A172 (cell line): ENCODE measurements around the gene TBC1D2B. TPM values are rescaled to one million over a fixed set of nuclear protein-coding genes. Genes with fewer than 3 reads are reported as not detected.

ENCODE experiments used
- DNase-seq: peaks from one replicate; pipeline ENCODE4 v3.0.0-alpha.2; 2015; ENCODE audit warnings: low spot score
- total RNA-seq: library from RNA; depleted of rRNA; stranded (reverse); fragments of >200 nt; shearing (Covaris generic); gene quantifications from 2 replicates; pipeline ENCODE4 v1.2.3, GENCODE V29; 2014

TBC1D2B gene
- total RNA-seq, 1 experiment from 2014 or later: 14.5 TPM

DNA sequence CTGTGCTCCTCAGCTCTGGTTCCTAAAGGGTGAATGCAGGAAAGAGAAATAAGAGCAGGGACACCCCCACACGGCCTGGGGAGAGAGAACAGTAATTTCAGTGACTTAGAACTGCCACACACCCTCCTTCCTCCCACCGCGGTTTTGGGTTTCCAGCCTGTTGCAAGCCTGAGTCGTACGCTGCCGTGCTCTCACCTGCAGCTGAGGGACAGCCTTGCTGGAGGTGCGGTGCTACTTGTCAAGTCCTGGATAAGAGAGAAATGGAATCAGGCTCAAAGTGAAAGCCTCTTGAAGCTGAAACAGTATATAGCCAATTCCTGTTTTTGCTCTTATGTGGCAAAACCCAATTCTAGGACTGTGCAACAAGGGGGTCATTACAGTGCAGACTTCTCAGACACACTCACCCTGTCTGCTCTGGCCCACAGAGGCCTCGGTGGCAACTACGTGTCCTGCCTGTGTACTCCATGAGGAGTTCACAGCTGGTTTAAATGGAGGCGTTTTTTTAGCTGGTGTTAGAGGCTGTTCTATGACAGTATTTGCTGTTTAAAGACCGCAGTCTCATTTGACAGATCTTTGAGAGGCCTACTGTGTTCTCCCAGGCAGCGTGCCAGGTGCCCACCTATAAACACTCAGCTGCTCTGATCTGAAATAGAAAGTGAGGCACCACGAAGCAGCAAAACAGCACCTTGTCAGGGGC is 42.9 kb downstream of the TBC1D2B start:
- no peak for DNase-seq

- no peak for DNase-seq
Measured at GRCh38 chr15:78033864-78034263, 43.6 kb downstream of the TBC1D2B start.

DNA sequence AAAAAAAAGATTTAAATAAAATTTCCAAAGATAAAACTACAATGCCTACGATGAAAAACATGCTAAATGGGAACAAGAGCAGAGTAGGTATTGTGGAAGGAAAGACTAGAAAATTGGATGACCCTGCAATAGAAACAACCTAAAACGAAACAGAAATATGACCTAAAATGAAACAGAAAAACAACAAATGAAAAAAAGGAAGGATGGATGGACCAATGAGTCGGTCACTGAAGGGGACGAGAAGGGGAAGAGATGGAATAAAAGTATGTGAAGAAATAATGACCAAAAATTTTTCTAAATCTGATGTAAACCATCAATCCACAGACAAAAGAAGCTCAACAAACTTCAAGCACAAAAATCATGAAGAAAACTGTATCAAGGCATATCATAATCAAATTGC is 44.8 kb downstream of the TBC1D2B start:
- DNase-seq: no peak

DNA sequence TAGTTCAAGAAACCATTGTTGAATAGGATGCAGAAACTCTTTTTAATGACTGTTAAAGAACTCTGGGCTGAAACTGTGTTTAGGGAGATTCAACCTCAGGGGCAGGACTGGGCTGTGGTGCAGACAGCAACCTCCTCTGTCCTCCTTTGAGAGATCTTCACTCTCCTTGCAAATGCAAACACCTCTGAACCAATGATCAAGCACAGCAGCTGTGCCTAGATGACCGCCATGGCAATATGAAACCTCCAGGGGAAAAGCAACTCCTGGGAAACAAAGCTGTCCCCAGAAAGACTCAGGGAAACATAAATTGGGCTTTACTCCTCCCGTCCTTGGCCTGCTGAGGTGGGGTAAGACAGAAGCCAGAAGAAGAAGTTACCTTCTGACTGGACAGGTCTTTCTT is 52.6 kb downstream of the TBC1D2B start:
- DNase-seq: no peak

GRCh38 chr15:78024519-78024870 is 53.0 kb downstream of the TBC1D2B start:
- no peak for DNase-seq

DNA sequence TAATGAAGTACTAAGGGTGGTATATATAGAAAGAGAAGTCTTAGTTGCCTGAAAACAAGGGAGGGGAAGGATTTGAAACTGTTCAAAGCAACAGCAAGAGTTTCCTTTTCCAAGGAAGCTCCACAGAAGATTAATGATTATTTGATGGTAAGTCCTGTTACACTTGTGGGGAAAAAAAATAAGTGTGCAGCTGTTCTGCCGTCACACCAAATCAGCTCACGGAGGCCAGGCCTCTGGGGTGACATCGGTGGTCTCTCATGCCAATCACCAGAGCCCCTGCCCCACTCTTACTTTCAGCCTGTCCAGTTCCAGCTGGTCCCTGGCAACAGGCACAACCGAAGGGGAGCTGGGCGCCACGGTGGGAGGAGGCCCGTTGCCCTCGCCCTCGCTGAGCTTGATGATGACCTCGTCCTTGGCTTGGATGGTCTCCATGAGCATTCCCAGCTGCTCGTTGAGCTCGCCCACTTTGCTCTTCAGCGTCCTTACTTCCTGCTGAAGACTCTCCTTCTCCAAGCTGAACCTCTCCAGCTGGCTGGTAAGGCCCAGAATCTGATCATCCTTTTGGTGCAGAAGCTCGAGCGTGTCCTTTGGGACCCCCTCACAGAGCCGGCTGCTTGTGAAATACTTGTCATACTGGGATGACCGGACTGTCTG is 53.5 kb downstream of the TBC1D2B start:
- no peak for DNase-seq

- no peak for DNase-seq
Measured at GRCh38 chr15:78023081-78023665, 54.3 kb downstream of the TBC1D2B start.

GRCh38 chr15:78021761-78022160 is 55.8 kb downstream of the TBC1D2B start:
- no peak for DNase-seq

DNA sequence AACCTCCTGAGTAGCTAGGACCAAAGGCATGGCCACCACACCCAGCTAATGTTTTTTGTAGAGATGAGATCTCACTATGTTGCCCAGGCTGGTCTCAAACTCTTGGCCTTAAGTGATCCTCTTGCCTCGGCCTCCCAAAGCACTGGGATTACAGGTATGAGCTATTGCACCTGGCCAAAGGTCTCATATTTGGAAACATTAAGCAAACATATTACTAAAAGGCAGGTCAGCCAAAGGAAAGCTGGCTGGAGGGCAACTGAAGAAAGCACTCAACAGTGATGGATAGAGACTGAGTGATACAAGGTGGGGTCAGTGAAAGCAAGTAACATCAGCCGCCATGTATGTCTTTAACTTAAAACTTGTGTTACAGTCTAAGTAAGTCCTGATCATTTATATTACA is 57.5 kb downstream of the TBC1D2B start:
- no peak for DNase-seq

DNA sequence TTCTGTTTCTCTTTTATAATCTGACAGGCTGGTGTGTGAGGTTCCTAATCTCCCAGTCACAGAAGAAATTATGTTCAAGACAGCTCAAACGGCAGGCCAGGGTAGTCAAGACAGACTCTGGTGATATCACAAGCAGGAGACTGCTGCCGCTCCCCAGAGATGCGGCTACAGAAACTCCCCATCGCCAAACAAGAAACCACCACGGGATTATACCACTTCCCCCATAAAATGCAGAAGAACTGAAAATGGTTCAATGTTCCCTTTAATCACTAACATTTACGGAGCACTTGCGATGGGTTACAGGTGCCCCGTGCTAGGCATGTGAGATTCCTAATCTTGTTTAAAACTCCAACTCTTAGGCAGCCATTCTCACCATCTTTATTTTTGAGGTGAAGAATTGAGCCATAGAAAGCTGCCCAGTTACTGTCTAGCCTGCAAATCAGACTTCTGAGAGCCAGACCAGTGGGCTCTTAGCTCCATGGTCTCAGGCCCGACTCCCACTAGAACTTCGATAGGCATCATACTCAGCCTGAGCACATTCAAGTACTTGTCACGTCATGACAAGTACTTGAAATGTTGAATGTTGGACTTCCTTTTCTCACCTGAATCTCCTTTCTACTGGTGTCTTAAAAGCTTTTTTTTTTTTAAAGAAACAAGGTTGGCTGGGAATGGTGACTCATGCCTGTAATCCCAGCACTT is 58.4 kb downstream of the TBC1D2B start:
- no peak for DNase-seq

DNA sequence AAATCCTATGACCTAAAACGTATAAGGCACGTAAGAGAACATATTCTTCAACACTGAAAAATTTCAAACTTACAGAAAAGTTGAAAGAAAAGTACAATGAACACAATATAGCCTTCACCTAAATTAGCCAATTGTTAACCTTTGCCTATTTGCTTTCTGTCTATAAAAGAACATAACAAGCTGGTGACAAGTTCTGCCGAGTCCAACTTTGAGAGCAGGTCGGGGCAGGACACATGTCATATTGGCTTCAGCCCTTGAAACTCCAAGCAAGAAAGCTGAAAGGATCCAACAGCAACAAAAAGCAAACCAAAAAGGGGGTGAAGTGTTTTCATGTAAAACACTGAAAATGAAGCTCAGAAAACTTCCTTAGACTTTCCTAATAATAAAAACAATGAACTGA is 59.1 kb downstream of the TBC1D2B start:
- DNase-seq: no peak

DNA sequence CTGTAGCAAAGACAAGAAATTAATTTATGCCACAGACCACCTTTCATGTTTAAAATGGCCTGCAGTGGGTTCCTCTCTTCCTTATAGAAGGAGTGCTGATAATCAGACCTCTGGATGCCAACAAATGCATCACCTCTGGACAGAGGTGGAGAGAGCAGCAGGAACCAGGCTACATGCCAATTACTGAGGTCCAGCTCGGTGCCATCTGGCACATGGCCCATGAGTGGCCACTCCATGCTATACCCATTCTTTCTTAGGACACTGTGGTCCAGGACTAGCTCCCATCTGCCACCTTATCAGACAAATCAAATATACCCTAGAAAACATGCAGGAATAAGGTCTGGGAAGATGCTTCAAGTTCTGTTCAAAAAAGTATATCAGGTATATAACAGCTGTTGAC is 60.7 kb downstream of the TBC1D2B start:
- DNase-seq: no peak

GRCh38 chr15:78012643-78013077 is 64.9 kb downstream of the TBC1D2B start:
- no peak for DNase-seq

GRCh38 chr15:78010067-78010466 is 67.4 kb downstream of the TBC1D2B start:
- DNase-seq: no peak

DNA sequence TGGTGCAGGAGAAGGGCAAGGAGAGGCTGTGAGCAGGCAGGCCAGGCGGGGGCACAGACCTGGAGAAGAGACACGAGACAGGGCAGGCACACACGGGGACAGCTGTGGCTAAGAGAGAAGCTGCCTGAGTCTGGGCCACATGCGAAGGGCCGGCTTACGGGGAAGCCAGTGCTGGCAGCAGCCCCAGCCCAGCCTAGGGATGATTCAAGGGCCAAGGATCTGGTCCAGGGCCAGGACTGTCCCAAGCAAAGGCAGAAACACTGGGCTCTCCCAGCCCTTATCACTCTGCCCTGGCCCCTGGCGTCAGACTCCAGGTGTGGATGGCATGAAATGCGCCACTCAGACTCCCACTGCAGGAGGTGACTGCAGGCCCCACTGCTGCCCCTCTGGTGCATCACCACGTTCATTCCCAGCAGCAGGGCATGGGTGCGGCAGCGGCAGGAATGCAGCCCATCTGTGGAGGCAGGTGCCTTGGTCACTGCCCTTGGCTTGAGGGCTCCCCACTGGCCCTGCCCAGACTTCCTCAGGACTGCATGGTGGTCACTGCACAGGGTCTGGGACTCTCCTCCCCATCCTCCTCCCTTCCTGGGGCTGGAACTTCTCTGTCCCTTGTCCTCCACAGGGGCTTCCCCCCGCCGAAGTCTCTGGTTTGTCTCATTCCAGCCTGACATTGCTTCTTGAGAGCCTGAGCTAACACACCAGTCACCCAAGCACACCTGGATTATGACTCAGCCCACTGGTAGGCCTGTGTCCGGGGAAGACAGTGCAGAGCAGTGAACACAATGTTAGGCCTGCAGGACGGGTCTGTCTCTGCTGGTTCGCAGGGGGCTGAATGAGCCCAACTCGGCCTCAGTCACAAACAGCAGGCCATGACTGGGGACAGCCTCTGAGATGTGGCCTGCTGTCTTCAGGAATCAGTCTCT is 69.3 kb downstream of the TBC1D2B start:
- DNase-seq: peak; percentile 81

- peak; percentile 3 for DNase-seq
Measured at GRCh38 chr15:78007211-78007931, 70.1 kb downstream of the TBC1D2B start.

GRCh38 chr15:78006567-78007205 is 70.8 kb downstream of the TBC1D2B start:
- DNase-seq: no peak

DNA sequence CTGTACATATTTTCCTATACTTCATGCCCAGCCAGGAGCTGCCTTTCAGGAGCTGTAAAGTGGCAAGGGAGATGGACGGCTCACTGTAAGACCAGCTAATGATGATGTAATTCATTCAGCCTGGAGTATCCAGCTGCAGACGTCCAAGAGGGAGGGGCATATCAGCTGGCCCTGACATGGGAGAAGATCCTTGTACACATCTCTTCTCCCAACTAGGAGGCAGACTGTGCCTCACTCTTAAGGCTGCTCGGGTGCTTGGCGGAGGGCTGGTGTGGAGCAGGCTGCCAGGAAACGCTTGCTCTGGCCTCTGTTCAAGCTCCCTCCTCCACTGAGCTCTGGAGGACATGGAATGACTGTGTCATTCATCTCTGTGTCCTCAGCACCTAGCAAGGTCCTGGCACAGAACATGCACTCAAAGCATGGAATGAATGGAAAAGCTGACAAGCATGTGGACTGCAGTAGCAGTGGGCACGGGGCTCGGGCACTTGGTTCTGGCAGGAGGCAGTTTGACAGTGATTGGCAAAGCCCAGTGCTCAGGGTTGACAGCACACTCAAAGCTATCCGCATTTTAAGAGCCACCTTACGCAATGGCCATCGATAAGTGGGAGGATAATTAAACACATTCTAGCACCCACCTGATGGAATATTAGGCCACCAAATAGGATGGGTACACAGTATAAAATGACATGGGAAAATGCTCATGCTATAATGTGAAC is 72.4 kb downstream of the TBC1D2B start:
- DNase-seq: peak; percentile 68

- DNase-seq: no peak
Measured at GRCh38 chr15:78004222-78004727, 73.2 kb downstream of the TBC1D2B start.
